Panc1 (cell line): ENCODE results near the gene PRR5L. TPM values are rescaled to one million over a fixed set of nuclear protein-coding genes. Genes with fewer than 3 reads are reported as not detected.

ENCODE experiments used
- ATAC-seq: fragments of 200-7000 bp; cut with Tn5 transposase; 2 replicates; pipeline ENCODE4 v1.9.1; 2020; ENCODE audit warnings: mild to moderate bottlenecking, moderate library complexity
- BruUV-seq: library from RNA; stranded (reverse); fragments of 400-500 nt; replicated peaks from 2 replicates; lab custom pipeline; 2021; lab: Mats Ljungman, UMichigan
- CTCF ChIA-PET: fragments of 300-600 bp; sonication (Branson Sonifier 250); formaldehyde crosslinking; loops from one replicate; lab custom pipeline; 2022; ENCODE audit warnings: antibody characterized with exemption; lab: Charles Lee
- POLR2A ChIA-PET: fragments of 300-600 bp; sonication (Branson Sonifier 250); formaldehyde crosslinking; loops from one replicate; lab custom pipeline; 2022; ENCODE audit warnings: antibody characterized with exemption; lab: Charles Lee
- DNase-seq: peaks from one replicate; pipeline ENCODE4 v3.0.0-alpha.2; 2010; ENCODE audit warnings: low read depth, low spot score
- H3K27ac ChIP-seq: 2 replicates; pipeline ENCODE4 v1.5.1; 2011; ENCODE audit warnings: mild to moderate bottlenecking, low read length, inconsistent platforms
- H3K27me3 ChIP-seq: fragments of 200-500 bp; sonication (Bioruptor generic); 2 replicates; pipeline ENCODE4 v1.6.0; 2014; ENCODE audit warnings: low read length, inconsistent platforms; ENCODE audit not compliant: control insufficient read depth, insufficient read depth
- H3K36me3 ChIP-seq: fragments of 200-500 bp; sonication (Bioruptor generic); 2 replicates; pipeline ENCODE4 v1.5.1; 2014; ENCODE audit warnings: inconsistent platforms, mild to moderate bottlenecking, low read length, moderate library complexity; ENCODE audit not compliant: control insufficient read depth, insufficient read depth
- H3K4me1 ChIP-seq: 2 replicates; pipeline ENCODE4 v1.5.1; 2011; ENCODE audit warnings: inconsistent platforms, mild to moderate bottlenecking, low read length, moderate library complexity; ENCODE audit not compliant: control insufficient read depth, insufficient read depth
- H3K4me3 ChIP-seq, 2 experiments: 2 replicates each; pipeline ENCODE4 v1.5.1; 2011 to 2012; ENCODE audit warnings: low read depth in 2 of 2, low read length in 2 of 2, mild to moderate bottlenecking in 2 of 2, inconsistent platforms in 1 of 2, moderate library complexity in 1 of 2
- H3K9me3 ChIP-seq: fragments of 200-500 bp; sonication (Bioruptor generic); 2 replicates; pipeline ENCODE4 v1.5.1; 2014; ENCODE audit warnings: low read depth, mild to moderate bottlenecking, inconsistent platforms, low read length, moderate library complexity; ENCODE audit not compliant: control insufficient read depth, insufficient read depth
- POLR2AphosphoS5 ChIP-seq: IDR thresholded peaks from 2 replicates; pipeline ENCODE4 v1.6.1; 2012; ENCODE audit warnings: mild to moderate bottlenecking, low read depth, low read length, moderate library complexity
- SIN3A ChIP-seq: IDR thresholded peaks from 2 replicates; pipeline ENCODE4 v1.6.1; 2012; ENCODE audit warnings: low read depth, mild to moderate bottlenecking, low read length, moderate library complexity, borderline replicate concordance; ENCODE audit not compliant: insufficient read depth
- TCF7L2 ChIP-seq: IDR thresholded peaks from 2 replicates; pipeline ENCODE4 v1.6.1; 2011; ENCODE audit warnings: mild to moderate bottlenecking, low read depth, low read length, inconsistent platforms
- in situ Hi-C: cut with HindIII; loops from 2 replicates; pipeline ENCODE4 v1.10.0; 2016; ENCODE audit warnings: low sequenced_read_pairs, low pct_unique_long_range_greater_than_20kb
- intact Hi-C: fragments of 100-400 bp; cut with micrococcal nuclease; formaldehyde crosslinking; loops from one replicate; pipeline ENCODE4 v1.10.0; 2022; ENCODE audit not compliant: unreplicated experiment
- total RNA-seq: library from RNA; stranded (reverse); gene quantifications from one replicate; pipeline ENCODE4 v1.2.1, GENCODE V29; 2021; ENCODE audit not compliant: unreplicated experiment
- TF ChIP-seq, protein P1 (sequence below), 2 experiments: IDR thresholded peaks; 2 replicates each; pipeline ENCODE4 v1.6.1; 2011 to 2012; ENCODE audit warnings: low read depth in 2 of 2, control low read depth in 1 of 2, low read length in 1 of 2, mild to moderate bottlenecking in 1 of 2, moderate library complexity in 1 of 2; ENCODE audit not compliant: insufficient read depth in 1 of 2
- TF ChIP-seq, protein P2 (sequence below): fragments of 450-650 bp; IDR thresholded peaks from 2 replicates; pipeline ENCODE4 v1.5.1; 2017; ENCODE audit warnings: mild to moderate bottlenecking

Gene PRR5L
- total RNA-seq, 1 experiment from 2014 or later: 0.36 TPM

DNA sequence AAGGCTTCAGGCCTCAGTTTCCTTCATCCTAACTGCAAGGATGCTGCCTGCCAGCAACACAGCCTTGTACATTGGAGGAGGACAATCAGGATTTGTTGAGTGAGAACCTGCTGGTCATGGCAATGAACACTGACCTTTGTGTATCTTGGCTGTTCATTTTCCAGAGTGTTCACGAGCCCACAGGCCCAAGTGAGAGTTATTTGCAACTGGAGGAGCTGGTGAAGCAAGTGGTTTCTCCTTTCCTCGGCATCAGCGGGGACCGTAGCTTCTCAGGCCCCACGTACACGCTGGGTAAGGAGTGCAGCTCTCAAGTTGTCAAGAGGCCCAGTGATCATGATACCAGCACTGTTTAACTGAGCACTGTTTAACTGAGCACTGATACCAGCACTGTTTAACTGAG lies 155.0 kb downstream of the PRR5L start:
- CTCF ChIA-PET: no interaction called here
- H3K27me3 ChIP-seq: no peaks in the 10 kb centered on the region
- intact Hi-C loops (no loop called here), in situ Hi-C loops (no loop called here)
- no peak for DNase-seq
- POLR2A ChIA-PET: no interaction called here
- no peak for TF ChIP-seq SIN3A
- TF ChIP-seq, protein P1, sequence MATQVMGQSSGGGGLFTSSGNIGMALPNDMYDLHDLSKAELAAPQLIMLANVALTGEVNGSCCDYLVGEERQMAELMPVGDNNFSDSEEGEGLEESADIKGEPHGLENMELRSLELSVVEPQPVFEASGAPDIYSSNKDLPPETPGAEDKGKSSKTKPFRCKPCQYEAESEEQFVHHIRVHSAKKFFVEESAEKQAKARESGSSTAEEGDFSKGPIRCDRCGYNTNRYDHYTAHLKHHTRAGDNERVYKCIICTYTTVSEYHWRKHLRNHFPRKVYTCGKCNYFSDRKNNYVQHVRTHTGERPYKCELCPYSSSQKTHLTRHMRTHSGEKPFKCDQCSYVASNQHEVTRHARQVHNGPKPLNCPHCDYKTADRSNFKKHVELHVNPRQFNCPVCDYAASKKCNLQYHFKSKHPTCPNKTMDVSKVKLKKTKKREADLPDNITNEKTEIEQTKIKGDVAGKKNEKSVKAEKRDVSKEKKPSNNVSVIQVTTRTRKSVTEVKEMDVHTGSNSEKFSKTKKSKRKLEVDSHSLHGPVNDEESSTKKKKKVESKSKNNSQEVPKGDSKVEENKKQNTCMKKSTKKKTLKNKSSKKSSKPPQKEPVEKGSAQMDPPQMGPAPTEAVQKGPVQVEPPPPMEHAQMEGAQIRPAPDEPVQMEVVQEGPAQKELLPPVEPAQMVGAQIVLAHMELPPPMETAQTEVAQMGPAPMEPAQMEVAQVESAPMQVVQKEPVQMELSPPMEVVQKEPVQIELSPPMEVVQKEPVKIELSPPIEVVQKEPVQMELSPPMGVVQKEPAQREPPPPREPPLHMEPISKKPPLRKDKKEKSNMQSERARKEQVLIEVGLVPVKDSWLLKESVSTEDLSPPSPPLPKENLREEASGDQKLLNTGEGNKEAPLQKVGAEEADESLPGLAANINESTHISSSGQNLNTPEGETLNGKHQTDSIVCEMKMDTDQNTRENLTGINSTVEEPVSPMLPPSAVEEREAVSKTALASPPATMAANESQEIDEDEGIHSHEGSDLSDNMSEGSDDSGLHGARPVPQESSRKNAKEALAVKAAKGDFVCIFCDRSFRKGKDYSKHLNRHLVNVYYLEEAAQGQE (IDR thresholded peaks at IDR 0.05; ENCODE audit: insufficient read depth in 1 of 2, low read depth in 2 of 2, low read length in 1 of 2): no peak
- TF ChIP-seq, protein P2, sequence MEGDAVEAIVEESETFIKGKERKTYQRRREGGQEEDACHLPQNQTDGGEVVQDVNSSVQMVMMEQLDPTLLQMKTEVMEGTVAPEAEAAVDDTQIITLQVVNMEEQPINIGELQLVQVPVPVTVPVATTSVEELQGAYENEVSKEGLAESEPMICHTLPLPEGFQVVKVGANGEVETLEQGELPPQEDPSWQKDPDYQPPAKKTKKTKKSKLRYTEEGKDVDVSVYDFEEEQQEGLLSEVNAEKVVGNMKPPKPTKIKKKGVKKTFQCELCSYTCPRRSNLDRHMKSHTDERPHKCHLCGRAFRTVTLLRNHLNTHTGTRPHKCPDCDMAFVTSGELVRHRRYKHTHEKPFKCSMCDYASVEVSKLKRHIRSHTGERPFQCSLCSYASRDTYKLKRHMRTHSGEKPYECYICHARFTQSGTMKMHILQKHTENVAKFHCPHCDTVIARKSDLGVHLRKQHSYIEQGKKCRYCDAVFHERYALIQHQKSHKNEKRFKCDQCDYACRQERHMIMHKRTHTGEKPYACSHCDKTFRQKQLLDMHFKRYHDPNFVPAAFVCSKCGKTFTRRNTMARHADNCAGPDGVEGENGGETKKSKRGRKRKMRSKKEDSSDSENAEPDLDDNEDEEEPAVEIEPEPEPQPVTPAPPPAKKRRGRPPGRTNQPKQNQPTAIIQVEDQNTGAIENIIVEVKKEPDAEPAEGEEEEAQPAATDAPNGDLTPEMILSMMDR: no peak
- no peak for TF ChIP-seq POLR2AphosphoS5
- TF ChIP-seq TCF7L2: no peak
- no peak overlapping the region for H3K4me3 ChIP-seq
- H3K27ac ChIP-seq: no peak overlapping the region
- no peaks in the 10 kb centered on the region for H3K9me3 ChIP-seq
- no TSS peak for BruUV-seq
- no peaks in the 10 kb centered on the region for H3K36me3 ChIP-seq
- ATAC-seq: no peak
- no peaks in the 10 kb centered on the region; the same call in 1 of the 2 replicates for H3K4me1 ChIP-seq

DNA sequence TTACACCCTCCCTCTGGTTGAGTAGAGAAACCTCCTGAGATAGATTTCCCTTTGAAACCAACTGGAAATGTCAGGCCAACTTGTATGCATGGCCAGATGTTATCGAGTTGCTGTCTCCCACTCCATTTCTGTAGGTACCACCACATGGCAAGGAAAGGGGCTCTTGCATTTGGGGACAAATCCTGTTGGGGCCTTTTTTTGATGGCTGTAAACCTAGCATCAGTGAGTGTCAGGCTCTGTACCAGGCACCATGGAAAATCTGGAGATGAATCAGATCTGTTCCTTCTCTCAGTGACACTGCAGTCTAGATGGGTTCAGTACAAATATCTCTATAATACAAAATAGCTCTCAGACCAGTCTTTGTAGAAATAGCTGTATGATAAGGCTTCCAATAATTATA lies 155.6 kb downstream of the PRR5L start:
- CTCF ChIA-PET: no interaction called here
- TF ChIP-seq, protein P1 (IDR thresholded peaks at IDR 0.05; ENCODE audit: insufficient read depth in 1 of 2, low read depth in 2 of 2, low read length in 1 of 2): no peak
- no peak for TF ChIP-seq TCF7L2
- no peak for TF ChIP-seq POLR2AphosphoS5
- TF ChIP-seq, protein P2: no peak
- no peak for TF ChIP-seq SIN3A
- intact Hi-C loops (no loop called here), in situ Hi-C loops (no loop called here)
- Histone ChIP-seq H3K27me3 (no peaks in the 10 kb centered on the region), H3K36me3 (no peaks in the 10 kb centered on the region), H3K4me1 (no peaks in the 10 kb centered on the region; the same call in 1 of the 2 replicates), H3K4me3 (no peak overlapping the region), H3K9me3 (no peaks in the 10 kb centered on the region), H3K27ac (no peak overlapping the region)
- BruUV-seq: no TSS peak
- DNase-seq: no peak
- no peak for ATAC-seq
- POLR2A ChIA-PET: no interaction called here
